A673 (cell line): Measurements from ENCODE around the gene COA4.

Experiments
- CTCF ChIP-seq: fragments of 300-800, 200-600 bp; sonication (generic); conservative IDR thresholded peaks from 2 replicates; pipeline ENCODE4 v1.5.1; 2017; ENCODE audit warnings: low read depth, mild to moderate bottlenecking, antibody characterized with exemption, low read length, moderate library complexity, mixed read lengths
- EZH2 ChIP-seq: fragments of 200-600 bp; sonication (generic); IDR thresholded peaks from 2 replicates; pipeline ENCODE4 v1.6.1; 2017; ENCODE audit warnings: borderline replicate concordance, low read depth, mild to moderate bottlenecking, mixed read lengths, antibody characterized with exemption, low read length; ENCODE audit not compliant: poor library complexity, severe bottlenecking

- no peak for TF ChIP-seq CTCF
- TF ChIP-seq EZH2: no peak
These were observed 30.5 kb upstream of the COA4 start for GRCh38 chr11:73907191-73907590.
